Esophagus (tissue), 2 donors: ENCODE data around the gene MAP1LC3B. TPM values are rescaled to one million over a fixed set of nuclear protein-coding genes. Genes with fewer than 3 reads are reported as not detected.
A peak's percentile ranks its signal among the peaks of the same experiment; 100 is the strongest.

Experiments
- H3K27ac ChIP-seq, 2 donors: one replicate each; pipeline ENCODE4 v1.5.1; 2013; ENCODE audit warnings: low read depth in 2 of 2, mild to moderate bottlenecking in 2 of 2, inconsistent platforms in 1 of 2, low read length in 1 of 2, moderate library complexity in 1 of 2
- H3K27me3 ChIP-seq, 2 donors: one replicate each; pipeline ENCODE4 v1.6.1; 2013; ENCODE audit warnings: low read length in 2 of 2, control low read depth in 1 of 2, mild to moderate bottlenecking in 1 of 2; ENCODE audit not compliant: insufficient read depth in 2 of 2, control insufficient read depth in 1 of 2
- H3K36me3 ChIP-seq, 2 donors: one replicate each; pipeline ENCODE4 v1.6.1; 2013; ENCODE audit warnings: low read length in 1 of 2; ENCODE audit not compliant: control insufficient read depth in 2 of 2, insufficient read depth in 2 of 2
- H3K4me1 ChIP-seq, 2 donors: one replicate each; pipeline ENCODE4 v1.6.1; 2013; ENCODE audit warnings: low read length in 1 of 2; ENCODE audit not compliant: control insufficient read depth in 2 of 2, insufficient read depth in 2 of 2
- H3K4me3 ChIP-seq, 2 donors: one replicate each; pipeline ENCODE4 v1.5.1; 2013; ENCODE audit warnings: low read length in 2 of 2, mild to moderate bottlenecking in 2 of 2, low read depth in 1 of 2, moderate library complexity in 1 of 2
- H3K9me3 ChIP-seq, 2 donors: one replicate each; pipeline ENCODE4 v1.6.1; 2013; ENCODE audit warnings: mild to moderate bottlenecking in 2 of 2, low read depth in 1 of 2, low read length in 1 of 2, moderate library complexity in 1 of 2; ENCODE audit not compliant: control insufficient read depth in 2 of 2, insufficient read depth in 1 of 2
- WGBS, 2 donors: extraction: QIAGEN DNeasy Blood & Tissue Kit; methylation state at CpG; one replicate each; pipeline ENCODE4 v1.1.7; 2013; 5-methylcytosine and 5-hydroxymethylcytosine counted together
- polyA plus RNA-seq, 2 donors: library from polyadenylated mRNA; stranded (reverse); fragments of 200-250 nt; gene quantifications; one replicate each; pipeline ENCODE4 v1.2.3, GENCODE V29; 2013
- donor health status: healthy with polysubstance abuse.
- donor health status: Bipolar disorder and iron deficiency.

The MAP1LC3B gene
- polyA plus RNA-seq, 2 donors = 28.1 to 41.2 TPM

- peaks cover 17 to 27% of the 10 kb centered on the region in 2 donors for H3K36me3 ChIP-seq
Measured at GRCh38 chr16:87404764-87405625, 12.9 kb downstream of the MAP1LC3B start.

GRCh38 chr16:87406495-87407088 is 14.5 kb downstream of the MAP1LC3B start:
- no peaks in the 10 kb centered on the region for H3K9me3 ChIP-seq
- no peaks in the 10 kb centered on the region for H3K27me3 ChIP-seq
- H3K4me1 ChIP-seq = peaks cover 0 to 2% of the 10 kb centered on the region in 2 donors
- peak overlapping the region in 1 of 2 donors; percentile 26 for H3K27ac ChIP-seq
- no peak overlapping the region for H3K4me3 ChIP-seq
- H3K36me3 ChIP-seq = peaks cover 28 to 37% of the 10 kb centered on the region in 2 donors
- 88% methylated on average over 14 of the region's 14 CpGs for WGBS, 2 donors

More at GRCh38 chr16:87404764-87405625, 12.9 kb downstream of the MAP1LC3B start:
- Histone ChIP-seq H3K4me1 (no peaks in the 10 kb centered on the region), H3K4me3 (no peak overlapping the region), H3K9me3 (no peaks in the 10 kb centered on the region), H3K27me3 (no peaks in the 10 kb centered on the region), H3K27ac (no peak overlapping the region)
- 90 to 92% methylated on average over 19 of the region's 19 CpGs for WGBS, 2 donors

GRCh38 chr16:87407511-87408112 is 15.5 kb downstream of the MAP1LC3B start:
- WGBS, 2 donors = 77 to 78% methylated on average over 26 of the region's 26 CpGs

GRCh38 chr16:87409153-87409552 is 17.0 kb downstream of the MAP1LC3B start:
- no peaks in the 10 kb centered on the region for H3K9me3 ChIP-seq
- no peak overlapping the region for H3K27ac ChIP-seq
- no peak overlapping the region for H3K4me3 ChIP-seq
- H3K36me3 ChIP-seq = peaks cover 31 to 45% of the 10 kb centered on the region in 2 donors
- 87 to 91% methylated on average over 13 of the region's 13 CpGs for whole genome bisulfite sequencing, 2 donors
- peaks cover 0 to 2% of the 10 kb centered on the region in 2 donors for H3K4me1 ChIP-seq
- H3K27me3 ChIP-seq = no peaks in the 10 kb centered on the region

More at GRCh38 chr16:87407511-87408112, 15.5 kb downstream of the MAP1LC3B start:
- Histone ChIP-seq H3K36me3 (peaks cover 33 to 45% of the 10 kb centered on the region in 2 donors), H3K27me3 (no peaks in the 10 kb centered on the region), H3K4me1 (peaks cover 0 to 2% of the 10 kb centered on the region in 2 donors), H3K9me3 (no peaks in the 10 kb centered on the region), H3K4me3 (no peak overlapping the region), H3K27ac (peak overlapping the region in 1 of 2 donors; percentile 26)

GRCh38 chr16:87409781-87410180 is 17.6 kb downstream of the MAP1LC3B start:
- Histone ChIP-seq H3K4me1 (peaks cover 0 to 2% of the 10 kb centered on the region in 2 donors), H3K4me3 (no peak overlapping the region), H3K27ac (no peak overlapping the region), H3K27me3 (no peaks in the 10 kb centered on the region), H3K36me3 (peaks cover 29 to 46% of the 10 kb centered on the region in 2 donors), H3K9me3 (no peaks in the 10 kb centered on the region)
- 79 to 86% methylated on average over 13 of the region's 13 CpGs for WGBS, 2 donors

GRCh38 chr16:87410530-87410929 is 18.4 kb downstream of the MAP1LC3B start:
- no peaks in the 10 kb centered on the region for H3K27me3 ChIP-seq
- WGBS, 2 donors = 64 to 80% methylated on average over 11 of the region's 11 CpGs
- peaks cover 0 to 2% of the 10 kb centered on the region in 2 donors for H3K4me1 ChIP-seq
- no peak overlapping the region for H3K27ac ChIP-seq
- peaks cover 22 to 42% of the 10 kb centered on the region in 2 donors for H3K36me3 ChIP-seq
- no peaks in the 10 kb centered on the region for H3K9me3 ChIP-seq
- no peak overlapping the region for H3K4me3 ChIP-seq

- H3K9me3 ChIP-seq = no peaks in the 10 kb centered on the region
- WGBS, 2 donors = 81% methylated on average over 14 of the region's 14 CpGs
- H3K27me3 ChIP-seq = no peaks in the 10 kb centered on the region
- peaks cover 0 to 2% of the 10 kb centered on the region in 2 donors for H3K4me1 ChIP-seq
- no peak overlapping the region for H3K27ac ChIP-seq
- H3K4me3 ChIP-seq = no peak overlapping the region
- peaks cover 22 to 42% of the 10 kb centered on the region in 2 donors for H3K36me3 ChIP-seq
Measured at GRCh38 chr16:87410968-87411367, 18.8 kb downstream of the MAP1LC3B start.

GRCh38 chr16:87411375-87412271 is 19.5 kb downstream of the MAP1LC3B start:
- Histone ChIP-seq H3K27ac (no peak overlapping the region), H3K9me3 (no peaks in the 10 kb centered on the region), H3K4me3 (no peak overlapping the region), H3K4me1 (peaks cover 0 to 2% of the 10 kb centered on the region in 2 donors), H3K27me3 (no peaks in the 10 kb centered on the region), H3K36me3 (peaks cover 20 to 47% of the 10 kb centered on the region in 2 donors)
- 90 to 93% methylated on average over 49 of the region's 49 CpGs for WGBS, 2 donors
